Activated naive CD4-positive, alpha-beta T cell (primary cell): ENCODE data around the gene ELL.

Experiments used
- DNase-seq, 4 experiments: peaks; one replicate each; lab custom pipeline; 2025; lab: John Stamatoyannopoulos, UW

ELL gene

DNA sequence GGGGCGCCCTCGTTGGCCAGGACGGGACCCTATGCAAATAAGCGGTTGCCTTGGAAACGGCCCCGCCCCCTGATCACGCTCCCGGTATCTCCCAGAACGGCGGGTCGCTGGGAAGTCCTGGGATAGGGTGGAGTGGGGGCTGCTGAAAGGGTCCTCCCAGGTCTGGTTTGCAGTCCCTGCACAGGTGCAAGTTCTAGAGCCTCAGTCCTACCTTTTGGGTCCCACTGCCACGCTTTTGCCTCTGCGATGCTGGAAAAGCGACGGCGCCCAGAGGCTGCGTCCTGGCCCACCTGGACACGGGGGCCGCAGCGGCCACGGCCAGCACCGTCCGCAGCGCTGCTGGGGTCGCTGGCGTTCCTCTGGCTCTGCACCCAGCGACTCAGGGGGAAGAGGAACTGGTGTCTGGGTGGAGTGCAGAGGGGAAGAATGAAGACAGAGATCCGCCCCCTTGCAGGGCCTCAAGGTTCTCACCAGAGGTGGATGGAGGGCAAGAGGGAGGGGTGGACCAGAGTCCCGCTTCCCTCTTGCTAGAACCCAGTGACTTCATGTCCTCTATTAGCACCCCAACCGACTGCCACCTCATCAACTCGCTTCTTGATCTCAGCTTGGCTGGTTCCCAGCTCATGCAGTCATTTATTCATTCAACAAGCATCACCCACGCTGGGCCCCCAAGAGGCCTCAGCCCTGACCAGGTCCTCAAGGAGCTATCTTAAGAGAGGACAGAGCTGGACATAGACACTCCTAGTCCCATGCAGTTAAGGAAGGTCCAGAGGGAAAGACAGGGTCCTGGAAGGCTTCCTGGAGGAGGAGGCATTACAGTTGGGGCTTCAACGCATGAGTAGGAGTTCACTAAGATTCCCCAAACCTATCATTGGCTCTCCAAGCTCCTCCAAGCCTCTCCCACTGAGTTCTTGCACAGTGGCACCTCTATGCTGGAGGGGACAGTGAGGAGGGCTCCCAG, 124.3 kb downstream of the ELL start, which contains the start of gene LRRC25:
Gene LRRC25, minus strand, starts transcription at position 381 of the 961 bp plus-strand sequence. CDS start 659 bp downstream, outside the sequence.
- no peak for DNase-seq

DNA sequence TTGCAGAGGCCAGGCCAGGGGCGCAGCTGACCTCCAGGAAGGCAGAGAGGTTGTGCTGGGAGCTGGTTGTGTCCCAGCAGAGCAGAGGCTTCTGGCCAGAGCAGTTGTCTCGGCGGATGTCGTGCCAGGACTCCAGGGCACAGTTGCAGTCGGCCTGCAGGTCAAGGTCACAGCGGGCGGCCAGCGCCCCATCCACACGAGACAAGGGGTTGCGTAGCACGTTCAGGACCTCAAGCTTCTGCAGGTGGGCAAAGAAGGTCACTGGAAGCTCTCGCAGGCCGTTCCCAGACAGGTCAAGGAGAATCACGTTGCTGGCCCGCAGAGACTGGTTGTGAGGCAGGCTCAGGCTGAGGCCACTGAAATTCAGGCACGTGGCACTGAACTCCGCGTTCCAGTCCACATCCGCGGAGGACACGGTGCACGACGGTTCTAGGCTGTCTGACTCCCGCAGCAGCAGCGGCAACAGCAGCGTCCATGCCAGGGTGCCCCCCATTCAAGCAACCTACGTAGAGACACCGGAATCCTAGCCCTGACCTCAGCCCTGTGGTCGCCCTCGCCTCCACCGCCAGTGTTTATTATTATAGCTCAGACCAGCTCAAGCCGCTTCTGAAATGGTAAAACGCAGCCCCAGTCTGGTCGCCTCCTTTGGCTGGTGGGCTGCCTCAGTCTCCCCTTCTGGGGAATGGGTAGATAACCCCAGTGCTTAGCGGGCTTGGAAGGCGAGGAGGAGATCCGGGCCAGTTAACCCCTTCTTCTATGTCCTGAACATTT, 125.2 kb downstream of the ELL start:
- no peak for DNase-seq

DNA sequence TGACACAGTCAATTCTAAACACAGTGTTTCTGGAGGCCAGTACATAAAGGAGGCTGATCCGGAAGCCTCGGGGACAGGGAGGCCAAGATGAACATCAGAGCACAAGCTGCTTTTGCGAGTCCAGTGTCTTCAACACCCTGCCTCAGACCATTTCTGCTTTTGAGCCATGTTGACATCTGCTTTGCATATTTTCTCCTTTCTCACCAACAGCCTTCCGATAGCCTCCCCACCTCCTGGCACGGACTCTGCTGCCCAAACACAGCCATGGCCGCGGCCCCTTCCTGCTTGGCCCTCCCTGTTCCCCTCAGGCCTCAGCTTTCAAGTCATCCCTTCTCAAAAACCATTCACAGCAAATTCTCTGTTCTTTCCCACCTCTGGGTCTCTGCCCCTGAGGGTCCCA, 128.0 kb downstream of the ELL start:
- DNase-seq, result no peak

DNA sequence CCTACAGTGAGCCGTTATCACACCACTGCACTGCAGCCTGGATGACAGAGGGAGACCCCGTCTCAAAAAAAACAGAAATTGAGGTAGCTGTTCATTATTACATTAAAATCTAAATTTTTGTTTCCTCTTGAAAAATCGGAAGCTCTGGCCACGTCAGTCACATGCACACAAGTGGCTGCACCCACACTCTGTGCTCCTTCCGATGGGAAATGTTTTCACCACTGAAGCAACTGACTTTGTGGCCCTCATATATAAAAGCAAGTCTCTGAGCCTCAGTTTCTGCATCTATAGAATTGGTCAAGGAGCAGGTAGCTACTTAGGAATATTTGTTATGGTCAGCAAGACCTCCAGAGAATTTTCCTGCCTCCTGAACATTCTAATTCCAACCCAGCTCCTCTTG, 128.9 kb downstream of the ELL start:
- DNase-seq, result no peak
